ENCODE results near the gene NRG2.

GRCh38 chr5:140014751-140015150 is 28.3 kb downstream of the NRG2 start:
- no peak for TF ChIP-seq TAF1 (IDR thresholded peaks at IDR 0.05; ENCODE audit: borderline replicate concordance, insufficient read depth, low read length)
- no peak for TF ChIP-seq POLR2AphosphoS5 (IDR thresholded peaks at IDR 0.05; ENCODE audit: low read depth, low read length)
- TF ChIP-seq REST (IDR thresholded peaks at IDR 0.05; ENCODE audit: insufficient read depth in 1 of 2, low read depth in 2 of 2, low read length in 2 of 2) = no peak
- no peak for TF ChIP-seq SIN3A (IDR thresholded peaks at IDR 0.05; ENCODE audit: borderline replicate concordance, insufficient read depth, low read length)

Measured in PFSK-1 (cell line).